HG02642 (cell line): ENCODE measurements around the gene PAPOLB.

Experiments used
- ATAC-seq: cut with Tn5 transposase; IDR thresholded peaks from one replicate; pipeline ENCODE4 v1.9.1; 2021; ENCODE audit warnings: mild to moderate bottlenecking; ENCODE audit not compliant: unreplicated experiment, poor library complexity

PAPOLB gene

DNA sequence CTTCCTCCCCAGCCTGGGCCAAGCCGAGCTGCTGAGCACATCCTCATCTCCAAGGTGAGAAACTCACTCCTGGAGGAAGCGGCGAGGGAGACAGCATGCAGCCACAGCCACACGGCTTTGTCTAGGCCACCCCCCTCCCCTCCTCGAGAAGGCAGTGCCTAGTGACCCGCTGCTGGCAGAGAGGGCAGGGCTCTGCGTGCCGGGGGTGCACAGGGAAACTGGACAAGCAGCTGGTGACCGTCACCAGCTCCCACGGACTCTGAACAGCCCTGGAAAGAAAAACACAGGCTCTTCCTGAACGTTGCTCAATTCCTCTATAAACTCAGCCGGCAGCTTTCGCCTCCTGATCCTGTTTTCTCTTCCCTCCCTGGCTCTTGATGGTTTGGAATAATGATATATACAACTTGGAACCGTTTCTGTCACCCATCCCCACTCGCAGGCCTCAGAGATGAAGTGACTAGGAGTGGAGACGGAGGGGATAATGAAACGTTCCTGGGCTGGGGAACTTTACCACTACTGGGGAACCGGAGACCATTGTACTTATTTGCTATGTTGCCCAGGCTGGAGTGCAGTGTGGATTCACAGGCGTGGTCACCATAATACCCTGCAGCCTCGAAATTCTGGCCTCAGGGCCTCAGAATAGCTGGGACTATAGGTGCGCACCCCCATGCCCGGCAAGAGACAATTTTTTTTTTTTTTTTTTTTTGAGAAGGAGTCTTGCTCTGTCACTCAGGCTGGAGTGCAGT, 19.3 kb downstream of the PAPOLB start:
- no peak for ATAC-seq

DNA sequence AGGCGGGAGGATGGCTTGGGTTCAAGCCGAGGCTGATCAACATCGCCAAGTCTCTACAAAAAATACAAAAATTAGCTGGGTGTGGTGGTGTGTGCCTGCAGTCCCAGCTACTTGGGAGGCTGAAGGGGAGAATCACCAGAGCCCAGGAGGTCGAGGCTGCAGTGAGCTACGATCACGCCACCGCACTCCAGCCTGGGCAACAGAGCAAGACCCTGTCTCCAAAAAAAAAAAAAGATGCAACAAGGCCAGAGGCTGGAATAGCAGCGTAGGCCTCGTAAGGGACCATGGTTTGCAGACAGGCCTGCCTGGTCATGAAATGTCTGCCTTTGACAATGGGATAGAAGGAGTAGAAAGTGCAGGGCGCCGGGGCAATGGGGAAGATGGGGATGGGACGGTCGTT, 20.0 kb downstream of the PAPOLB start:
- no peak for ATAC-seq

DNA sequence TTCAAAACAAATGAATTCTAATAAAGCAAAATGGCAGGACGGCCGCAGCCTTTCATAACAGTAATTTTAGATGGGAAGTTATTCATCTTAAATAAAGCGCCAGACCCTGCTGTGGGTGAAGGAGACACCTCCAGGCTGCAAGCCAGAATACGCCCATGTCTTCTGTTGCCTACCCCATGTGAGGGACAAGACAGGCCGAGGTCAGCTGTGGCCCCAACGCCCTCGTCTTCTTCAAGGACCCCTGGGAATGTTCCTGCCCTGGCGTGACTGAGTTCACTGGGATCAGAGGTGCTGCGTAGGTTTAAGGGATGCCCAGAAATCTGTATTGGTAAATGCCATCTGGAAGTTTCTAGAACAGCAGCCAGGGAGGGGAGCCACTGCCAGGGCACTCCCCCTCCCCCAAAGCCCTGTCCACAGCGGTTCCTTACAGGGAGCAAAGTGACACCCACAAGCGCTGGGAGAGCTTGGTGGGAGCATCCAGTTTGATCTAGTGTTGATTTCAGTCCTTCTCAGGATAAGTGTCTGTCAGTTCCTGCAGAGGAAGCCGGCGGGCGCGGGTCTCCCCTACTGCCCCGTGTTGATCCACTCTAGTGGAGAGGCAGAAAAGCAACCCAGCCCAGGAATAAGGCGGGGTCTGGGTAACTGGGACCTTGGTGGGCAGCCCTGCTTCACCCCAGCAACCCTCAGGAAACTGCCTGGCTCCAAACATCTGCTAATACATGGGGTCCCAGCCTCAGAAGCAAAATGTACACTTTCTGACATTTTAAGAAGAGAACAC, 20.6 kb downstream of the PAPOLB start:
- no peak for ATAC-seq

DNA sequence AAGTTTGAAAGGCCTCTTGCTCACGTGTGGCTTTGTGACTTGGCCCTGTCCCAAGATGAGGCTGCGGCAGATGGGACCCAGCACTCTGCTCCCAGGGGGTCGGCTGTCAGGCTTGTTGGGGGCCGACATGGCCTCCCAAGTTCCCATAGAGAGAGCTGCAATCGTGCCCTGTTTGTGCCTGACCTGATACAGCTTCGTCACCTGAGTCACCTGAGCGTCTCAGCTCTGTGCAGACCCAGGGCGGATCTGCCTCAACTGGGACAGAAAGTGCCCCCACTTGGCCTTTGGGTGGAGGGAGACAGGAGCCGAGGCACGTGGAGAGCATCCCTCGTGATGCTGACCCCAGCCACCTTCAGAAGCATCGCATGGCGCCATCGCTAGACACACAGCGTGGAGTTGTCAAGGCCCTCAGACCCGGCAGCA, 21.7 kb downstream of the PAPOLB start:
- no peak for ATAC-seq

DNA sequence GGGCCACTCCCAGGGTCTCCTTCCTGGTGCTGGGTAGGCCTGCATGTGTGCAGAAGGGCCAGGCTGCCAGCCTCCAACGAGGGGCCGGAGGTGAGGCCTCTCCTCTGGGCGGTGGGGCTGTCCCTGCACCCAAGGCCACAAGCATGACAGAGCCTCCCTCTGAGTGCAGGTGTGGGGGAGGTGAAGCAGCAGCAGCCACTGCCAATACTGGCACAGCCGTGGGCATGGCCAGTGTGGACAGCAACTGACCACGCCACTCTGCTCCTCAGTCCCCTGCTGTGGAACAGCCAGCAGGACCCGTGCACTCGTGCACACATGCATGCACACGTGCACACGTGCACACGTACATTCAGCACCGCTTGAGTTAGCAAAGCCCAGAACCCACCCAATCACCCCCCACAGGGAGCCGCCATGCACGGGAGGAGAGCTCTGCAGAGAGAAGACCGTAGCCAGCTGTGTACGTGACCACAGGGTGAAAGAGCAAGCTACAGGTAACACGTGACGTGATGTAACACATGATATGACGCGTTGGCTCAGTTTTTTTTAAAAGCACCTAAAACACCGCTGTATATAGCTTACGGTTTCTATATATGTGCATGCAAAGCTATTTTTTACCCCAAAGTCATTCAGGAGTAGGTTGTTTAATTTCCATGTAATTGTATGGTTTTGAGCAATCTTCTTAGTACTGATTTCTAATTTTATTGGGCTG, 23.1 kb downstream of the PAPOLB start:
- no peak for ATAC-seq

DNA sequence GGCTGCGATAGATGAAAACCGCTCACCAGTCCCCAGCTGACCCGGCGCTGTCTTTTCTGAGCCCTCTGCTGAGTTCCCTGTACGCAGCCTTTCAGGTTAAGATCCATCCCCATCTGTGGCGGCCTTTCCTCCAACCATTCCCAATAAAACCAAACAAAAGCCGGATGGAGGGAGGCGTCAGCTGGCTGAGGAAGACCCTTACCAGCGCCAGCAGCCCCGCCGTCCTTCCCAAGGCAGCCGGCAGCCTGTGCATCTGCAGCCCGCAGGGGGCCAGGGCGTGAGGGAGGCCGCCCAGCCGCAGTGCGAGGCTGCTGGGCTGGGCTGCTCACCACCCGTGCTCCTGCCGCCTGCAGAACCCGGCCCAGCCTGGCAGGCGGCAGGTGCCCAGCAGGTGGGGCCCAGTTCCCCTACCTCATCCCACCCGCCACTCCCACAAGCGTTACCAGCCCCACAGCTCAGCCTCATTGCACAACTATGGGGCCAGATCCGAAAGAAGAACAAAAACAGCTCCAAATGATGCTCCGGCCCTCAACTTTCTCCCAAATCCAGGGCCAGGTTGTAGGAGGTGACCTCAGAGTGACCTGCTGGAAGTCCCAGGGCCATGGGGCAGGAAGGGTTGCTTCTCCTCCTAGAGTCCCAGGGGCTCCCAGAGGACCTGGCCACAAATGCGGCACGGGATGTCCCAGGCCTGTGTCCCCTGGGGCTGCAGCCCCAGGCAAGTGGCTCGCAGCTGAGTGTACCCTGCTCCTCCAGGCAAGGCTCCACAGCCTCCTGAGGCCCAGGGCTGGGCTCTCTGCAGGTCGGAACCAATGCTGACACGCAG, 23.8 kb downstream of the PAPOLB start:
- no peak for ATAC-seq

DNA sequence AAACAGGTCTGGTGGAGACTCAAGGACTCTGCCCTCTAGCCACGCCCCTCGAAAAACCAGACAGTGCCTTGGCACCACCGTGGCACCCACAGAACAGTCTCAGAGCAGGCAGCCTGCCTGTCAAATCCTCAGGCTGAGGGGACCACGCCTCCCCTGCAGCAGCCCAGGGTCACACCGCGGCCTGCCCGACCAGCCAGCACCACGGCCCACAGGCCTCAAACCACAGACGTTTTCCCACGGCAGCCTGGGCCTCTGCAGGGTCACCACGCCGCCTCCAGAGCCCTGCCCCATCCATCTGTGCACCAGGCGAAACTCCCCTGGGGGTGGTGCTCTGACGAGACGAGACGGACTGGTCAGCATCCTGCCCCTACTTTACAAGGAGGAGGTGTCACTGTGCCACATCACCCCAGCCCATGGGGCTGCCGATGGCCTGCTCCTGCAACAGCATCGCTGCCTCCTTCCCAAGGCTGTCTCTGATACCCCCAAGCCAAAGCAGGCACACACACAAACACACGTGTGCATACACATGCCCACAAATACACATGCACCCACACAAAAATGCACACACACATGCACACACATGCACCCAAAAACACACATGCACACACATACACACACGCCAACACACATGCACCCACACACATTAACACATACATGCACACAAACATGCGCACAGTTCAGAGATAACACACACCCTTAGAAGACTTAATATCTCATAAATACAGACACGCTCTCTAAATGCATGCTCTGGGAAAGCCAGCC, 24.6 kb downstream of the PAPOLB start:
- ATAC-seq, result no peak

DNA sequence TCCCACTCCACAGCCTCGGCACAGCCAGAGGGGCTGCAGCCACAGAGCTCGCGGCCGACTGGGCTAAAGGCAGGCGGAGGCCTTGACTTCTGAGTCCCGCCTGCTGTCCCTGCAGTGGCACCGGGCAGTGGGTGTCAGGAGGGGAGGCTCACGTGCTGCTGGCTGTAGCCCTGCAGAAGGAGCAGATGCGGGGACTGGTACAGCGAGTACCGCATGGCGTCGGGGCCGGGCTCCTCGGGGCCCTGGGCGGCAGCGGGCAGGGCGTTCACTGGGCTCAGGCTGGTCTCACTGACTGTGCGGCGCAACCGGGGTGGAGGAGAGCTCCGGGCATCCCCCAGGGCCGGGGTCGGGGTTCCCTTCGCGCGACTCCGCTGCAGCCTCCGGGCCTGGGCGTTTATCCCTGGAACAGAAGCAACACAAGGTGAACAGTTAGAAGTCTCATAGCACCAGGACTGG, 25.6 kb downstream of the PAPOLB start:
- no peak for ATAC-seq

DNA sequence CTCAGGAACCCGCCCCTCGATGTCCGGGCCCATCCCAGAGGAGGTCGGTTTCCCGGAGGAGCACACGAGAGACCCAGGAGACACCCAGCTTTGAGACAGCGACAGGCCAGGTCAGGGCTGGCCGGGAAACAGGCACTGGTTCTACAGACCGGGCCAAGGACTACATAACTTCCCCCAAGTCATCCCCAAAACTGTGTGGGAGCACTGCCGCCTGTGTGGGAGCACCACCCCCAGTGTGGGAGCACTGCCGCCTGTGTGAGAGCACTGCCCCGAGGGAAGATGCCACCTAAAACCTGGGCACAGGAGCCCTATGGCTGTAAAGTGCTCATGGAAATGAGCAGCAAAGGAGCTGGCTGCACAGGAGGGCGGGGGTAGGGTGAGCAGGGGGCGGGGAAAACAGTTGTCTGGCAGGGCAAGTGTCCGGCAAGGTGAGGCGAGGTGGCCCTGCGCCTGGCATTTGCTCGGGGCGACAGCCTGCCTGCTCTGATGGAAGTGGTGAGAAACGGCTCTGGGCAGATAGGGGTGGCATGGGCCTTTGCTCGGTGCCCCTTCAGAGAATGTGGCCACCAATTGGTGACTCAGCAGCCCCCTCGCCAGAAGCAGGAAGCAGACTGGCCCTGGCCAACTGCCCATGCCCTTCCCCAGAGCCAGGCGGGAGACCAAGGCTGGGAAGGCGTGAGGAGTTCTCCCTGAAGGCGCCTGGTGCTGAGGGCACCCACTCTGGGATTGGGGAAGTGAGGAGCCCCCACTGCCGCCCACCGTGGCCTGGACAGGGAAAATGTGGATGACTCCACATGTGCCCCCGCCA, 26.2 kb downstream of the PAPOLB start:
- ATAC-seq, result no peak

DNA sequence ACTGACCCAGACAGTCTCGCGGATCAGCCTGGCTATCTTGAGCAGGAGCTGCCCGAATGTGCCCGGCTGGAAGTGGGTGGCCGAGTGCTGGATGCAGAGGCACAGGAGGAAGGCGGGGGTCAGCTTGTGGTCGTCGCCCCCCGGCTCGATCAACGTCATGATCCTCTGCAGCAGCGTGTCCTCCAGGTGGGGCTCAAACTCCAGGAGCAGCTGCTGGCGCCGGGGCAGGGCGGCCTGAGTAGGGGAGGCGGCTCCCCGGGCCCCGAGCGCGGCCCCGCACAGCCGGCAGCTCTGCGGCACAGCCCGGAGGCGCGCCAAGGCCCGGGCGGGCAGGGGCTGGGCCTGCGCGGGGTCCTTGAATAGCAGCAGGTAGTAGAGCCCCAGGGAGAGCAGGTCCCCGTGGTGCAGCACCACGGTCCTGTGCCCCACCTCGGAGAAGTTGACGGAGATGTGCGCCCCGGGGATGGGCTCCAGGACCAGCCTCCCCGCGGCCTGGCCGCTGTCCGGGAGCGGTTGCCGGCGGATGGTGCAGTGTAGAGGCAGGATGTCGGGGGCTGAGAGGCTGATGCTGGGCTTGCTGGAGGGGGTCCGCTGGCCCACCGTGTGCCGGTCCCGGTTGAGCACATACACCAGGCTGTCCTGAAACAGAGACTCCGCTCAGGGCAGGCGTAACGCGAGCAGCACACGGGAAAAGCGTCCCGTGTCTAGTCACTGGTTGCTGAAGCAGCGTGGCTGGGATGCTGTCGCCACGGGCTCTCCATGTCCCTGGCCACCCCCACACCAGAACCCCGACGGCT, 27.0 kb downstream of the PAPOLB start:
- no peak for ATAC-seq

DNA sequence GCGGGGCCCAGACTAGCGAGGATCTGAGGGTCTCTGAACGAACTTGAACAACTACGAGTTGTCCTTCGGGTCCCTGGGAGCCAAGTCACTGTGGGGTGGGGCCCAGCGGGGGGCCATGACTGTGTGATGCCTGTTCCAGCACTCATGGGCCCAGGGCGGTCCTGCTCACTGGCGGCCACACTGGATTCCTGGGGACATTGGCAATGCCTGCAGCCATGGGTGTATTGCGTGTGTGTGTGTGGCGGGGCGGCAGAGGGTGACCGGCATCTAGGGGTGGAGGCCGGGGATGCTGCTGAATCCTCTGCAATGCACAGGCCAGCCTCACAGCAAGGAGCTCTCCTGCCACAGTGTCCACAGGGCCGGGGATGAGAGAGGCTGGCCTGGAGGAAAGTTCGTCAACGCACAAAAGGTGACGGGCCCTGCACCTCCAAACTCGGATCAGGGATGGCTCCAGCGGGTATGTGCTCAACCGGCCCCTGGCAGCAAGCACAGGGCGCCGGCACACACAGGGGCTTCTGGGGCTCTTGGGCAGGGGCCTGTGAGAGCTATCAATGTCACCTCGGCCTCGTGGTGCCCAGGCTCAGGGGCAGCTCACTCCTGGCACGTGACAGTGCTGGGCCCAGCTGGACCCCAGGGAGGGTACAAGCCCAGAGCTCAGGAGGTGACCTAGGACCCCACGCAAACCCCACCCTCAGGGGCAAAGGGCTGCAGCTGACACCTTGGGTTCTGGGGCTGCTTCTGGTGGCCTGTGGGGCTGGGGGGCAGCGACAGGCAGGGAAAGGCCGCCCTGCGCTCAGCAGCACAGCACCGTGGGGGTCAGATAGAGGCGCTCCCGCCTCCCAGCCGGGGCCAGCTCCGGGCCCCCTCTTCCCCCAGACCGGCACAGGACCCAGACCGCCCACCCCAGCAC, 27.9 kb downstream of the PAPOLB start:
- ATAC-seq, result no peak

DNA sequence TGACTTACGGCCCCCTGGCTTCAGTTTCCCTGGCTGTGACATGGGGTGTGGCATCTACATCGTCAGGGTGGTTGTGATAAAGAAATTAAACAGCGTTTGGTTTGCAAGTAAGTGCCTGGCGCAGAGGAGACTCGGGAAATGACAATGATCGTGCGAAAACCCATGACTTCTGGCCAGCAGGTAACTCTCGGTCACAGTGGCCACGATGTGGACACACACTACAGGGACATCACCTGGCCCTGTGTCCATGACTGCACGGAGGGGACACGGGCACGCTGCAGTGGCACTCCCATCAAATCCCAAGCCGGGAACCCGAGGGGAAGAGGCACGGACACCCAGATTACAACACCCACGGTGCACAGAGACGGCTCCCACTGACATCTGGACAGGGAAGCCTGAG, 28.7 kb downstream of the PAPOLB start:
- ATAC-seq, result no peak

DNA sequence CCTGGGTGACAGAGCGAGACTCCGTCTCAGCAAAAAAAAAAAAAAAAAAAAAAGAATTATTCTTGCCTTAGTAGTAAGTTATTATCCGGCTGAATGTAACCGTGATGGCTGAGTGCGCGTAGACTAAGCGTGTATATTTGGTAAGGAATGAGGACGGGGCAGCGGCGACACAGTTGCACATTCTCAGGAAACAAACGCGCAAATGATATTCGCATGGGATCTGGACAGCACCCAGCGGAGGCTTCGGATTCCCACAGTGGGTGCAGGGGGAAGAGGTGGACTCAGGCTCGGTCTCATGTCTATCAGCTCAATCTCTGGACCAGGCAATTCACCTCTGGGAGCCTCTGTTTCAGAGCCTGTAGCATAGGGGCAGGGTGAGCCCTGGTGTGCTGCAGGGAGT, 29.1 kb downstream of the PAPOLB start:
- ATAC-seq, result no peak

DNA sequence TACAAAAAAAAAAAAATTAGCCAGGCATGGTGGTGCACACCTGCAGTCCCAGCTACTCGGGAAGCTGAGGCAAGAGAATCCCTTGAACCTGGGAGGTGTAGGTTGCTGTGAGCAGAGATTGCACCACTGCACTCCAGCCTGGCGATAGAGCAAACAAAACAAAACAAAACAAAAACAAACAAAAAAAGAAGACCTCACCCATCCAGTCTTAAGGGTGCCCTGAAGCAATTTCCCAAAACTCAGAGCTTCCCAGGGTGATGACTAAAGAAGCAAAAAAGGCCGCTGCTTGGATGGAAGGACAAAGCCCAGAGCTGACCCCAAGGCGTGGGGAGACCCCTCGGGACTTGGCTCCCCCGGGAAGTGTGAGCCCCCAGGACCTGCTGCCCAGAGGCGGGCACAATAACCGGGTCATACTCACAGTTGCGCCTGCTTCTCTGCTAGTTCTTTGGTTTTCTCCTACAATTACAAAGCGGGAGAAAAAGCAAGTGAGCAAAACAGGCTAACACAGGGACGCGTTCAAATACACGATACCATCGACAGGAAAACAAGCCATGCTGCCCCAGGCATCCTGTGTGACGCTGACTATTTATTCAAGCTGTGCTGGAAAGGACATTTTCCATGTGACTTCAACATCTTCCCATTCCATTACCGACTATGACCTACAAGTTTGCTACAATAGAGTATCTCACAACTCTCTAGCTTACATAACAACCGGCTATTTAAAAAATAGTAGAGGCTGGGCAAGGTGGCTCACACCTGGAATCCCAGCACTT, 29.9 kb downstream of the PAPOLB start:
- no peak for ATAC-seq

DNA sequence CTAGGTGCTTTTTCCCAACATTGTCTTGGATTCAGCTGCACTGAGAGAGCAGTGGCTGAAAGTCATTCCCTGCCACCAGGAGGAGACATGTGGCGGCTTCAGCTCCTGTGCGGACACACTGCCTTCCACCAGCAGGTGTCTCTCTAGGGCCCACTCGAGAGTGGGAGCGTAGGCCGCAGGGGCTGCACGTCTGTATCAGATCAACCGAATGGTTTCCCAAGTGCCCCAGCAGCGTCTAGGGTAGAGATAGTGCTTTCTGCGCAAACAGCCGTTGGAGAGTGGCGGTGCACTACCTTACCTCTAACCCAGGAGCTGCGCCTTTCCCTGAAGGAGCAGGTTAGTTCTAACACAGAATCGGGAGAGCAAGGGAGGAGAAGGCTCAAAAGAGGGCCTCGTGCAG, 31.7 kb downstream of the PAPOLB start:
- no peak for ATAC-seq

DNA sequence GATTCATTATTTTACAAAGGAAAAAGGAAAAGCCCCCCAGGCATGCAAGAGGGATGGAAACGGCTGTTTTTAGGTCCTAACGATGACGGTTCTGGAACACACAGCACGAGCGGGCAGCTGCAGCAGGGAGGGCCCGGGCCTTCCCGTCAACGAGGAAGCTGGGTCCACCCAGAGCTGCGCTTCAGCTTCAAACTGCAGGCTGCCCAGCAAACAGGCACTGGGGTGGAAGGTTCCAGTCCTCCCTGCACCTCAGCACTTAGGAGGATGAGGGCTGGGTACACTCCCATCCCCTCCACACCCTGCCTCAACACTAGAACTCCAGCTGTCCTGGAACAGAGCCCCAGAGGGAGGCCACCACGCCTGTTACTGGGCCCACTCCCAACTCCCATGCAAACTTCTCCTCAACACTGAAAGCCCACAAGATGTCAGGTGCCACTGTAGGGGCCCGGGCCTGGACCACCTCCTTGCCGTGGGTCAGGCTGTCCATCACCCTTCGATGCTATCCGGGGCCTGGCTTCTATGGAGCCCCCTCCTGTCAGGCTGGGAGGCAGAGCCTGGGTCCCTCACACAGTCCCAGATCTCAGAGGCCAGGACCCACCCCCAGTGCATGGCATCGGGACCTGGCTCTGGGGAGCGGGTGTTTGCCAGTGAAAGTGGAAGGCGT, 33.0 kb downstream of the PAPOLB start:
- no peak for ATAC-seq
